Memory B cell (primary cell): Measurements from ENCODE around the gene RAI1.

Experiments
- ATAC-seq: fragments of 150-1000 bp; cut with Tn5 transposase; 2 replicates; pipeline ENCODE4 v1.10.0; 2021; ENCODE audit warnings: low read depth, mild to moderate bottlenecking, moderate library complexity
- DNase-seq, 2 donors: peaks; one replicate each; pipeline ENCODE4 v3.0.0; 2022; ENCODE audit warnings: low spot score in 2 of 2
- H3K27ac Mint-ChIP-seq: one replicate; pipeline ENCODE4 v1.8.0; 2022; ENCODE audit warnings: mild to moderate bottlenecking, moderate library complexity, mixed read lengths
- H3K27me3 Mint-ChIP-seq: one replicate; pipeline ENCODE4 v1.8.0; 2022; ENCODE audit warnings: mixed read lengths
- H3K36me3 Mint-ChIP-seq: one replicate; pipeline ENCODE4 v1.8.0; 2022; ENCODE audit warnings: mild to moderate bottlenecking, mixed read lengths
- H3K4me1 Mint-ChIP-seq: one replicate; pipeline ENCODE4 v1.8.0; 2022; ENCODE audit warnings: mixed read lengths
- H3K4me3 Mint-ChIP-seq: one replicate; pipeline ENCODE4 v1.8.0; 2022; ENCODE audit warnings: mild to moderate bottlenecking, moderate library complexity, mixed read lengths
- H3K9me3 Mint-ChIP-seq: one replicate; pipeline ENCODE4 v1.8.0; 2022; ENCODE audit warnings: mixed read lengths

The RAI1 gene

GRCh38 chr17:17810895-17811248 lies 129.6 kb downstream of the RAI1 start:
- no peaks in the 10 kb centered on the region for H3K27me3 Mint-ChIP-seq
- H3K4me3 Mint-ChIP-seq, result no peak overlapping the region
- no peak overlapping the region for H3K27ac Mint-ChIP-seq
- DNase-seq, result no peak
- no peaks in the 10 kb centered on the region for H3K9me3 Mint-ChIP-seq
- no peak for ATAC-seq
- H3K36me3 Mint-ChIP-seq, result peaks cover 4% of the 10 kb centered on the region
- H3K4me1 Mint-ChIP-seq, result peaks cover 11% of the 10 kb centered on the region

DNA sequence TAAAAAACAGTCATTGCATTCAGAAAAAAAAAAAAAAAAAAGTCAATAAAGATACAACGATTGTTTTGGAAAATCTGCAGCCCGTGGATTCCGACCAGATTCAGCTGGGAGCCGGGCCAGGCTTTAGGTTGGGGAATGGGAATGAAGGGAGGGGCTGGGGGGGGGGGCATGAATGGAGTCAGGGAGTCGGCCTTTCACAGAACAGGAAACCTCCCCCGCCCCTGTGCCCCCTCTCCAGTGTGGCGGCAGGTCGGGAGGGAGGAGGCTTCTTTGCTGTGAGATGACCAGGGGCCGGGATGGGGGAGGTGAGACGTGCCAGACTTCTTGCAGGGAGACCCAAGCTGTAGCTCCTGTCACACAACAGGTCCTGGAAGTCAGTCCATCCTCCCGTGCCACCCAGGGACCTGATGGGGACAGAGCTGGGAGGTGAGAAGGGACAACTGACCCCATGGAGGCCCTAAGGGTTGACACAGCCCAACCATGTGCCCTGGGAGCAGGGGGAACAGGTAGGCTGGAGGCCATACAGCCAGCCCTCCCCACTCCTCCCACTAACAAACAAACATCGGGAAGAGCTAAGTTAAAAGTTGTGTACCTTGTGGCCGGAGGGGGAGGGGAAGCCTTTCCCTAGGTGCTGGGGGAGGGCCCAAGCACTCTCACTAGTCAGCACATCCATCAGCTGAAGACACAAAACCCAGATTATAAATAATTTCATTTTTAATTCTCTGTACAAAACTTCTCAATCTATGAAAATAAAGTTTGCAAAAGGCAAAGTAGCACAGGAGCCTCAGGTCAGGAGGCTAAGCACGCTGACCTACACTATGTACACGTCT lies 130.3 kb downstream of the RAI1 start:
- Mint-ChIP-seq H3K4me1 (peaks cover 11% of the 10 kb centered on the region), H3K9me3 (no peaks in the 10 kb centered on the region), H3K27me3 (no peaks in the 10 kb centered on the region), H3K4me3 (no peak overlapping the region), H3K36me3 (peaks cover 5% of the 10 kb centered on the region), H3K27ac (no peak overlapping the region)
- ATAC-seq, result no peak
- DNase-seq, result no peak

DNA sequence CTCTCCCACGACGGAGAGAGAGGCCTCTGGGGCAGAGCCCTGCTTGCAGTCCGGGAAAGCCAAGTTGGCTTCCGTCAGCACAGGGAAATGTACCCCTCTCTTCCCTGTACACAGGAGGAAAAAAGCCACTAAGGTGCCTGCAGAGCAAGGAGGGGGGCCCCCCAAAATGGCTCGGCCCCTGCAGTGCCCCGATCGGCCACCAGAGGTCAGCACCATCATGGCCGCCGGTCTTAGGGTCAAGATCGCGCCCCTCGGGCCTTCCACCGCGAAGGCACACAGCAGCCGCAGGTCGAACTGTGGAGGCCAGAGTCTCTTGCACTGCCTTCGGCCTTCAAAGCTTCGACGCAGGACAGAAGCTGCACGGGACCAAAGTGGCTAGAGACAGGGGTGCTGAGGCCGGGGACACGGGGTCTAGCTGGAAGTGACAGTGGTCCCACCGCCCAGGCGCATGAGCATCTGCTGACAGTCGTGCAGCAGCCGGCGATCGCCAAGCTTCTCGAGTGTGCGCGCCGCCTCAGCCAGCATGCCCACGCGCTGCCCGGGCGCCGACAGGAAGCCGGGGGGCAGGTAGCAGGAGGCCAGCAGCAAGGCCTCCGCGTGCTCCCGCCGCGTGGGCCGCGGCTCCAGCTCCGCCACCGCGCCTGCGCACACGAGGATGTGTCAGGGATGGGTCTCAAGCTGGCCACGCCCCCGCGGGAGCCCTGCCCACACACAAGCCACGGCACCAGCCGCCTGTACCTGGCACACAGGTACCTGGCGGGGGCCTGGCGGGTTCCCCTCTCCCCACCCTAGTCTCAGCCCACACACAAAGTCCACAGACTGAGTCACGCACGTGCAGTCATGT lies 131.2 kb downstream of the RAI1 start:
- no peaks in the 10 kb centered on the region for H3K27me3 Mint-ChIP-seq
- no peaks in the 10 kb centered on the region for H3K9me3 Mint-ChIP-seq
- H3K4me3 Mint-ChIP-seq, result no peak overlapping the region
- DNase-seq (peak; percentile 81 to 95), ATAC-seq (peak; percentile 70)
- H3K4me1 Mint-ChIP-seq, result peaks cover 11% of the 10 kb centered on the region
- H3K36me3 Mint-ChIP-seq, result peaks cover 3% of the 10 kb centered on the region
- H3K27ac Mint-ChIP-seq, result no peak overlapping the region

- Mint-ChIP-seq H3K9me3 (no peaks in the 10 kb centered on the region), H3K27ac (no peak overlapping the region), H3K4me3 (no peak overlapping the region), H3K36me3 (peaks cover 3% of the 10 kb centered on the region), H3K27me3 (no peaks in the 10 kb centered on the region), H3K4me1 (peaks cover 11% of the 10 kb centered on the region)
- no peak for ATAC-seq
- no peak for DNase-seq
Measured at GRCh38 chr17:17813055-17813724, 131.9 kb downstream of the RAI1 start.

DNA sequence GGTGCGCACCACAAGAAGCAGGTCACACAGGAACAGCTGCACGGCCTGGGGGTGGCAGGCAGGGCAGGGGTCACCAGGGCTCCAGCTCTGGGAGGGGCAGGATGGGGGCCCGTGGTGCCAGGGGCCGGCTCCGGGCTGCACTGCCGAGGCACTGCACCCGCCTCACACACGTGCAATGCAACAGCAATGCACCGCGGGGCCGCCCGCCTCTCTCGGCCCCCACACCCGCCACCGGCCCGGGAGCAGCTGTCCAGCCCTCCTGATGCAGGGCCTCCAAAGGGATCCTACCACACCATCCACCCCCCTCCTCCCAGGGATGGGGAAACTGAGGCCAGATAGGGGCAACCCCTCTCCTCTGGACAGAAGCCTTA lies 132.5 kb downstream of the RAI1 start:
- DNase-seq (no peak), ATAC-seq (no peak)
- peaks cover 3% of the 10 kb centered on the region for H3K36me3 Mint-ChIP-seq
- peaks cover 12% of the 10 kb centered on the region for H3K4me1 Mint-ChIP-seq
- H3K9me3 Mint-ChIP-seq, result no peaks in the 10 kb centered on the region
- H3K27ac Mint-ChIP-seq, result no peak overlapping the region
- no peaks in the 10 kb centered on the region for H3K27me3 Mint-ChIP-seq
- H3K4me3 Mint-ChIP-seq, result no peak overlapping the region

- Mint-ChIP-seq H3K4me1 (peaks cover 8% of the 10 kb centered on the region), H3K4me3 (no peak overlapping the region), H3K27me3 (no peaks in the 10 kb centered on the region), H3K9me3 (no peaks in the 10 kb centered on the region), H3K27ac (no peak overlapping the region), H3K36me3 (peaks cover 6% of the 10 kb centered on the region)
- ATAC-seq (no peak), DNase-seq (no peak)
Measured at GRCh38 chr17:17814162-17815061, 133.2 kb downstream of the RAI1 start.

DNA sequence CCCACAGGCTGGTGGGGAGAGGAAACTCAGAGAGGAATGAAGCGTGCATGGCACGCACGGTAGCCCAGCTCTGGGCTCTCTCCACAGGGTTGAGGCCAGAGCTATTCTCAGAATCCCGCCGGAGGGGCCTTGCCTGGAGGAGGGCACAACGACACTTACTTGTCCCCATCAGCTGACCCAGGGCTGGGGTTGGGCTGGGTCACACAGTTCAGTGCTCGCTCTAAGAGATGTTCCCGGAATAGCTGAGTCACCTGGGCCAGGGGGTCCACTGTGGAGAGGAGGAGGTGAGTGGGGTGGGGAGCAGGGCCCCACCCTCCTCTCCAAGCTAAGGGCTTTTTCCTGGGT lies 133.8 kb downstream of the RAI1 start:
- H3K27ac Mint-ChIP-seq, result no peak overlapping the region
- H3K4me3 Mint-ChIP-seq, result no peak overlapping the region
- peaks cover 10% of the 10 kb centered on the region for H3K4me1 Mint-ChIP-seq
- DNase-seq (no peak), ATAC-seq (no peak)
- H3K27me3 Mint-ChIP-seq, result no peaks in the 10 kb centered on the region
- no peaks in the 10 kb centered on the region for H3K9me3 Mint-ChIP-seq
- peaks cover 6% of the 10 kb centered on the region for H3K36me3 Mint-ChIP-seq

DNA sequence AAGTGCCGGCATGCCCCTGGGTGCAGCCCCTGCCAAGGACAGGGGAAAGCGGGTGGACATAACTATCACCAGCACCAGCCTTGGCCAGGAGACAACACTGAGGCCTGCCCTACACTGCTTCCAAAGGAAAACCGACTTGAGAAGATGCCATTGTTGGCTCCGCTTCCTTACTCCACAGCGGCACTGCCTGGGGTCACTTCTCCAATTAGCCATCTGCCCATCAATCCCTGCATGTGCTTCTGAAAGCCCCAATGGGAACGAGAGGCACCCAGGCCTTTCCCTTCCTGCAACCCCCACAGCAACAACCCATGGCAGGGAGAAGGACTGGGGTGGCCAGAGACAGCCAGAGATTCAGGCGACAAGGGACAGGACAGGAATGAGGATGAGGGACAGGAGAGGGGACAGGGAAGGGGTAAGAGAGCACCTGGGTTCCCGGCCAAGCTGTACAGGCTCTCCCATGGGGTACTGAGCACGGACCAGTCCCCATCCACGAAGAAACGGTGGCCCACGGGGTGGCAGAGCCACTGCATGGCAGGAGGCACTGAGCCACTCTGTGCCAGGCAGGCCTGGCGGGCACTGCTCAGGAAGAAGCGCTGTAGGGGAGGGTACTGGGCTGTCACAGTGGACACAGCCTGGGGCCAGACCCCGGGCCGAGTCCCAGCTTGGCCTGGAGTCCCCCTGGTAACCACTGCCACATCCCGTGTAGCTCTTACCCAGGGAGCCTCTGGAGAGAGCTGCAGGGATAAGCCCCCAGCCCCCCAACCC lies 134.4 kb downstream of the RAI1 start:
- H3K4me3 Mint-ChIP-seq, result no peak overlapping the region
- peaks cover 6% of the 10 kb centered on the region for H3K36me3 Mint-ChIP-seq
- H3K27ac Mint-ChIP-seq, result peak overlapping the region; percentile 31

GRCh38 chr17:17816240-17816814 lies 135.1 kb downstream of the RAI1 start:
- no peak for ATAC-seq
- Mint-ChIP-seq H3K4me3 (no peak overlapping the region), H3K27ac (peak overlapping the region; percentile 31), H3K4me1 (peaks cover 12% of the 10 kb centered on the region), H3K36me3 (peaks cover 6% of the 10 kb centered on the region), H3K9me3 (no peaks in the 10 kb centered on the region), H3K27me3 (no peaks in the 10 kb centered on the region)
- DNase-seq, result no peak

More for the DNA sequence above, 134.4 kb downstream of the RAI1 start:
- ATAC-seq (no peak), DNase-seq (no peak)
- Mint-ChIP-seq H3K9me3 (no peaks in the 10 kb centered on the region), H3K27me3 (no peaks in the 10 kb centered on the region), H3K4me1 (peaks cover 10% of the 10 kb centered on the region)

- no peak for ATAC-seq
Measured at GRCh38 chr17:17816831-17817551, 135.7 kb downstream of the RAI1 start.

DNA sequence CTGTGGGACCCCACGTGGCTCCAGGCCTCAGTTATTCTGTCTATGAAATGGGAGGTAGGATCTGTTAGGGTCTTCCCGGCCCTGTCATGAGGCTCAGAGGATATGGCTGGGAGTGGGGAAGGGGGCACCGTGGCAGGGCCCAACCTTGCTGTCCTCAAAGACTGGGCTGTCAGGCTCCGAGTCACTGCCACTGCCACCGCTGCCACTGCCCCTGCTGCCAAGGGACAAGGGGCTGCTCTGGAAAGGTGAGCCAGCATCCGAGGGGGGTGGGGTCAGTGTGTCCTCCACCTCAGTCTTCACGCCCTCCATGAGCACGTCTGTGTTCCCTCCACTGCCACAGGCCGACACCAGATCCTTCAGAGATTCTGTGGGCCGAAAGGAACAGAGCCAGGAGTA lies 136.3 kb downstream of the RAI1 start:
- Mint-ChIP-seq H3K27ac (peak overlapping the region; percentile 47), H3K9me3 (no peaks in the 10 kb centered on the region), H3K4me3 (no peak overlapping the region), H3K4me1 (peaks cover 11% of the 10 kb centered on the region), H3K27me3 (no peaks in the 10 kb centered on the region), H3K36me3 (peaks cover 6% of the 10 kb centered on the region)
- no peak for DNase-seq
- no peak for ATAC-seq

More at GRCh38 chr17:17816831-17817551, 135.7 kb downstream of the RAI1 start:
- H3K9me3 Mint-ChIP-seq, result no peaks in the 10 kb centered on the region
- no peaks in the 10 kb centered on the region for H3K27me3 Mint-ChIP-seq
- H3K27ac Mint-ChIP-seq, result no peak overlapping the region
- DNase-seq, result no peak
- H3K4me3 Mint-ChIP-seq, result no peak overlapping the region
- peaks cover 6% of the 10 kb centered on the region for H3K36me3 Mint-ChIP-seq
- H3K4me1 Mint-ChIP-seq, result peaks cover 12% of the 10 kb centered on the region

DNA sequence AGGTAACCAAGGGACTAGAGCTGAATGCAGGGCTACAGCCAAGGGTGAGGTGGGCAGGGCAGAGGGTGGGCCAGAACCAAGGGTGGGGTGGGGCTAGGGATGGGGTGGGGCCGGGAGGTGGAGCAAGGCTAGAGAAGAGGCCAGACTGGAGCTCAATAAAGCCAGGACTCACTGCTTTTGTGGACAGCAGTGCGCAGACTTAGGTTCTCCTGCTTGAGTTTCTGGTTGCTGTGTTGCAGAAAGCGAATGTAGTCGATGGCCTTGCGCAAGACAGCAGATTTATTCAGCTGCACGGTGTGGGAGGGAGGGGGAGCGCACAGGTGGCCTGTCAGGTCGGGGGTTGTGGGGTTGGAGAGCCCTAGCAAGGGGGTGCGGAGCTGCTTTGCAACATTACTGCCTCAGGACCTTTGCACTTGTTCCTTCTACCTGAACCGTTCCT lies 136.8 kb downstream of the RAI1 start:
- Mint-ChIP-seq H3K4me1 (peaks cover 14% of the 10 kb centered on the region), H3K9me3 (no peaks in the 10 kb centered on the region), H3K27ac (peak overlapping the region; percentile 47), H3K4me3 (no peak overlapping the region), H3K36me3 (peaks cover 6% of the 10 kb centered on the region), H3K27me3 (no peaks in the 10 kb centered on the region)
- ATAC-seq, result peak; percentile 41
- no peak for DNase-seq
